ENCODE measurements around the gene AKAP8.

- no peak for TF ChIP-seq STAT1 (IDR thresholded peaks at IDR 0.05; ENCODE audit: unreplicated experiment)
- no peak for TF ChIP-seq CTCF (conservative IDR thresholded peaks at IDR 0.05; ENCODE audit: low read depth in 2 of 2)
Measured at GRCh38 chr19:15425321-15425950, 45.8 kb upstream of the AKAP8 start.

Data from GM23338 (cell line).